Activated CD4-positive, alpha-beta T cell treated with anti-CD3 and anti-CD28 coated beads, Interleukin-2, amount 10 ng/mL, durations not matched to agents 24 days and 14 days (primary cell): ENCODE data around the gene KRTAP5-11. TPM values are rescaled to one million over a fixed set of nuclear protein-coding genes. Genes with fewer than 3 reads are reported as not detected.
"Not testable (repeated sequence)": the region's sequence is repeated elsewhere in the genome, so short reads cannot be mapped to it uniquely, and the experiment has no call there.

Source experiments
- DNase-seq: peaks from one replicate; pipeline ENCODE4 v3.0.0; 2022
- H3K27ac Mint-ChIP-seq: one replicate; pipeline ENCODE4 v1.8.0; 2022; ENCODE audit warnings: mild to moderate bottlenecking, mixed read lengths
- H3K27me3 Mint-ChIP-seq: one replicate; pipeline ENCODE4 v1.8.0; 2022; ENCODE audit warnings: mixed read lengths
- H3K36me3 Mint-ChIP-seq: one replicate; pipeline ENCODE4 v1.8.0; 2022; ENCODE audit warnings: low read depth, mild to moderate bottlenecking, mixed read lengths
- H3K4me1 Mint-ChIP-seq: one replicate; pipeline ENCODE4 v1.8.0; 2021; ENCODE audit warnings: mixed read lengths
- H3K4me3 Mint-ChIP-seq: one replicate; pipeline ENCODE4 v1.8.0; 2022; ENCODE audit warnings: mild to moderate bottlenecking, moderate library complexity, mixed read lengths
- H3K9me3 Mint-ChIP-seq: one replicate; pipeline ENCODE4 v1.8.0; 2021; ENCODE audit warnings: mixed read lengths
- intact Hi-C: fragments of 100-400 bp; cut with micrococcal nuclease; formaldehyde crosslinking; loops from one replicate; pipeline ENCODE4 v1.15.1; 2023
- total RNA-seq: library from RNA; stranded (reverse); gene quantifications from 2 replicates; pipeline ENCODE4 v1.2.3, GENCODE V29; 2022

The KRTAP5-11 gene
- not detected in 2 replicates for total RNA-seq

GRCh38 chr11:71582309-71582895, at the start of gene KRTAP5-11:
TSS of gene KRTAP5-11 (minus strand) at chr11:71582875. CDS start at chr11:71582837, 38 bp downstream.
- Mint-ChIP-seq H3K9me3 (no peaks in the 10 kb centered on the region), H3K36me3 (no peaks in the 10 kb centered on the region), H3K4me1 (peaks cover 9% of the 10 kb centered on the region), H3K4me3 (no peak within 1 kb of the TSS), H3K27ac (no peak within 1 kb of the TSS), H3K27me3 (peaks cover 16% of the 10 kb centered on the region)
- intact Hi-C loops, result no loop called here
- no peak for DNase-seq

- H3K27ac Mint-ChIP-seq, H3K9me3 Mint-ChIP-seq, H3K4me3 Mint-ChIP-seq, H3K4me1 Mint-ChIP-seq, intact Hi-C loops, DNase-seq, H3K36me3 Mint-ChIP-seq, H3K27me3 Mint-ChIP-seq: not testable (repeated sequence)
These were observed 48.9 kb upstream of the KRTAP5-11 start for GRCh38 chr11:71631551-71631950.

GRCh38 chr11:71630071-71630470, 47.4 kb upstream of the KRTAP5-11 start:
- H3K9me3 Mint-ChIP-seq, H3K27ac Mint-ChIP-seq, H3K27me3 Mint-ChIP-seq, H3K4me1 Mint-ChIP-seq, H3K36me3 Mint-ChIP-seq, intact Hi-C loops, H3K4me3 Mint-ChIP-seq: not testable (repeated sequence)
- DNase-seq, result peak; percentile 69

GRCh38 chr11:71628943-71629342, 46.3 kb upstream of the KRTAP5-11 start:
- DNase-seq, intact Hi-C loops, H3K27me3 Mint-ChIP-seq, H3K27ac Mint-ChIP-seq, H3K9me3 Mint-ChIP-seq, H3K4me1 Mint-ChIP-seq, H3K4me3 Mint-ChIP-seq, H3K36me3 Mint-ChIP-seq: not testable (repeated sequence)

GRCh38 chr11:71623226-71623625, 40.6 kb upstream of the KRTAP5-11 start:
- H3K4me3 Mint-ChIP-seq, H3K4me1 Mint-ChIP-seq, DNase-seq, H3K27me3 Mint-ChIP-seq, H3K27ac Mint-ChIP-seq, H3K9me3 Mint-ChIP-seq, intact Hi-C loops, H3K36me3 Mint-ChIP-seq: not testable (repeated sequence)

DNA sequence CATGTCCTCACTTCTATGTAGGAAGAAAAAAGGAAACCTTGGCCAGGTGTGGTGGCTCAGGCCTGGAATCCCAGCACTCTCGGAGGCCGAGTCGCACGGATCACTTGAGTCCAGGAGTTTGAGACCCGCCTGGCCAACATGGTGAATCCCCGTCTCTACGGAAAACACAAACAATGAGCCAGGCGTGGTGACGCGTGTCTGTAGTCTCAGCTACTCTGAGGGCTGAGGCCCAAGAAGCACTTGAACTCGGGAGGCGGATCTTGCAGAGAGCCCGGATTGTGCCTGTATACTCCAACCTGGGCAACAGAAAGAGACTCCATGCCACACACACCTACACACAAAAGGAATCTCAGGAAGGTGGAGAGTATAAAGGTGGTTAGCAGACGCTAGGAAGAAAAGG, 39.9 kb upstream of the KRTAP5-11 start:
- not testable (repeated sequence) for DNase-seq, H3K4me3 Mint-ChIP-seq

GRCh38 chr11:71615003-71615402, 32.3 kb upstream of the KRTAP5-11 start:
- H3K4me3 Mint-ChIP-seq, H3K36me3 Mint-ChIP-seq, H3K9me3 Mint-ChIP-seq, H3K27ac Mint-ChIP-seq, H3K27me3 Mint-ChIP-seq, H3K4me1 Mint-ChIP-seq, intact Hi-C loops, DNase-seq: not testable (repeated sequence)

More for the DNA sequence above, 39.9 kb upstream of the KRTAP5-11 start:
- H3K27ac Mint-ChIP-seq, H3K36me3 Mint-ChIP-seq, intact Hi-C loops, H3K27me3 Mint-ChIP-seq, H3K9me3 Mint-ChIP-seq, H3K4me1 Mint-ChIP-seq: not testable (repeated sequence)

- H3K4me1 Mint-ChIP-seq, DNase-seq, H3K36me3 Mint-ChIP-seq, H3K27me3 Mint-ChIP-seq, intact Hi-C loops, H3K4me3 Mint-ChIP-seq, H3K9me3 Mint-ChIP-seq, H3K27ac Mint-ChIP-seq: not testable (repeated sequence)
These were observed 31.8 kb upstream of the KRTAP5-11 start for GRCh38 chr11:71614366-71614917.

DNA sequence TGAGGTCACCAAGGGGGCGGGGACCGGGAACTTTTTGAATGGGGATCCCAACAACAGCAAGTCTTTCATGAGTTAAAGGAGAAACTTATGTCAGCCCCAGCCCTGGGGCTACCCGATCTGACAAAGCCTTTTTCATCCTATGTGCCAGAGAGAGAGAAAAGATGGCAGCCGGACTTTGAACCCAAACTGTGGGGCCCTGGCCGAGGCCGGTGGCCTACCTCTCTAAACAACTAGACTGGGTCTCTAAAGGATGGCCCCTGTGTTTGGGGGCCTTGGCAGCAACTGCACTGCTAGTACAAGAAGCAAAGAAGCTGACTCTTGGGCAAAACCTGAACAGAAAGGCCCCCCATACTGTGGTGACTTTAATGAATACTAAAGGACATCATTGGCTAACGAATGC, 31.3 kb upstream of the KRTAP5-11 start:
- intact Hi-C loops, H3K4me1 Mint-ChIP-seq, DNase-seq, H3K27ac Mint-ChIP-seq, H3K9me3 Mint-ChIP-seq, H3K4me3 Mint-ChIP-seq, H3K27me3 Mint-ChIP-seq, H3K36me3 Mint-ChIP-seq: not testable (repeated sequence)

GRCh38 chr11:71611218-71611910, 28.7 kb upstream of the KRTAP5-11 start:
- H3K9me3 Mint-ChIP-seq, intact Hi-C loops, H3K36me3 Mint-ChIP-seq, H3K4me3 Mint-ChIP-seq, H3K27ac Mint-ChIP-seq, H3K4me1 Mint-ChIP-seq, DNase-seq: not testable (repeated sequence)
- peaks cover 17% of the 10 kb centered on the region for H3K27me3 Mint-ChIP-seq

GRCh38 chr11:71608272-71608671, 25.6 kb upstream of the KRTAP5-11 start:
- H3K9me3 Mint-ChIP-seq, H3K4me3 Mint-ChIP-seq, H3K27ac Mint-ChIP-seq, DNase-seq, H3K4me1 Mint-ChIP-seq, H3K36me3 Mint-ChIP-seq, intact Hi-C loops: not testable (repeated sequence)
- peaks cover 22% of the 10 kb centered on the region for H3K27me3 Mint-ChIP-seq

DNA sequence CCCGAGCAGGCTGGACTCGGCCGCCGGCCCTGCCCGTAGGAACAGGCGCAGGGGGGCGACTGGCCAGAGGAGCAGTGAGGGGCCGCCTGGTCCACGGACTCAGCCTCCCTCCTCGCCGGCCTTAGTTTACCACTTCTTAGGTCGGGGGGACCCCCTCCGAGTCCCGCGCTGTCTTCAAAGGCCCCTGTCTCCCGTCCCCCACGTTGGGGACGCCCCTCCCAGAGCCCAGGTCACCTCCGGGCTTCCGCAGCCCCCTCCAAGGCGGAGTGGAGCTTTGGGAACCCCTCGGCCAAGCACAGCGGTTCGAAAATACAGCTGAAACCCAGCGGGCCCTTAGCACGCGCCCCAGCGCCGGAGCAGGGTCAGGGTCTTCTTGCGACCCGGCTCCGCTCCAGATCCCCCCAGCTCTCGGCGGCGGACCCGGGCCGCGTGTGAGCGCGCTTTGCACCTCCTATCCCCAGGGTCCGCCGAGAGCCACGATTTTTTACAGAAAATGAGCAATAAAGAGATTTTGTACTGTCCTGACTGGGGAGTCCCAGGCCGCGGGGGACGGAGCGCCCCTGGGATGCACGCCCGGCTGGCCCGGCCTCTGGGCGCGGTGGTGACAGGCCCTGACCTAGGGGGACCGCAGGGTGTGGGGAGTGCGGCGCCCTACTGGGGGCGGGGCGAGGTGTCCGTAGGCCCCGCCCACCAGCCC, 25.0 kb upstream of the KRTAP5-11 start:
- H3K27ac Mint-ChIP-seq, DNase-seq, intact Hi-C loops, H3K36me3 Mint-ChIP-seq, H3K9me3 Mint-ChIP-seq, H3K4me1 Mint-ChIP-seq: not testable (repeated sequence)
- H3K27me3 Mint-ChIP-seq, result peaks cover 22% of the 10 kb centered on the region
- H3K4me3 Mint-ChIP-seq, result peak overlapping the region; percentile 34

GRCh38 chr11:71606853-71607519, 24.3 kb upstream of the KRTAP5-11 start:
- H3K9me3 Mint-ChIP-seq, H3K4me1 Mint-ChIP-seq, H3K36me3 Mint-ChIP-seq, H3K4me3 Mint-ChIP-seq, DNase-seq, H3K27ac Mint-ChIP-seq, intact Hi-C loops: not testable (repeated sequence)
- peaks cover 22% of the 10 kb centered on the region for H3K27me3 Mint-ChIP-seq
